ENCODE measurements around the gene PWWP2A.

The PWWP2A gene

GRCh38 chr5:160133071-160133917, 14.0 kb upstream of the PWWP2A start:
- DNase-seq = peak; percentile 56

GRCh38 chr5:160129841-160130240, 10.6 kb upstream of the PWWP2A start:
- no peak for DNase-seq

DNA sequence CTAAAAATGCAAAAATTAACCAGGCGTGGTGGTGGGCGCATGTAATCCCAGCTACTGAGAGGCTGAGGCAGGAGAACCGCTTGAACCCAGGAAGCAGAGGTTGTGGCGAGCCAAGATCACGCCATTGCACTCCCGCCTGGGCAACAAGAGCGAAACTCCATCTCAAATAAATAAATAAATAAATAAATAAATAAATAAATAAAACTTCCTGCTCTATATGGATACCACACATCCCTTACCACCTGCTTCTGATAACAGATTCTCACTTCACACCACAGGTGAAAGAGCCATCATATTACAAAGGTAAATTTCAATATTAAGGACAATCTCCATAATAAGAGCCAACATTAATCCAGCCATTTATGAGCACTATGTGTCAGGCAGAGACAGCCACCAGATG, 9.4 kb upstream of the PWWP2A start:
- no peak for DNase-seq

DNA sequence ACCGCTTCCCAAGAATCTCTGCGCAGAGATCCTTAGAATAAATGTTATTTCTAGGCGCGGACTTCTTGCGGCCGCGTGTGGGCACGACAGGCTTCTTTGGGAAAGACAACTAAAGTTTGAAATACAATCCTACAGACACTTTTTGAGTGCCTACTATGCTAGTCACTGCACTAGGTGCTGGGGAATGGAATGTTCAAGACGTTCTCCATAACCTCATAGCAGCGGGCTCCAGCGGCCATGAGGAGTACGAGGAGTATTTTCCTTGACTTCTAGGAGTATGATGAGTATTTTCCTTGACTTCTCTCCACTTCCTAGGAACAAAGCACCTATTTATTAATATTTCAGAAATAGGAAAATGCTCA, 636 bp upstream of the PWWP2A start:
- no peak for DNase-seq

GRCh38 chr5:160118349-160119141, 705 bp downstream of the PWWP2A start:
- DNase-seq = no peak

DNA sequence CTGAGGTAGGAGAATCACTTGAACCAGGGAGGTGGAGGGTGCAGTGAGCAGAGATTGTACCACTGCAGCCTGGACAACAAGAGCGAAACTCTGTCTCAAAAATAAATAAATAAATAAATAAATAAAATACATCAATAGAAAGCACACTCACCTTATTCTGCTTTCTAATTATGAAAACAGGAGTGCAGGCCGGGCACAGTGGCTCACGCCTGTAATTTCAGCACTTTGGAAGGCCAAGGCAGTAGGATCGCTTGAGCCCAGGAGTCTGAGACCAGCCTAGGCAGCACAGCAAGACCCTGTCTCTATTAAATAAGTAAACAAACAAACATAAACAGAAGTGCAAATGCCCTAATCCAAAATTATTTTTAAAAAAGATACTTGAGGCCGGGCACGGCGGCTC, 2.3 kb downstream of the PWWP2A start:
- no peak for DNase-seq

DNA sequence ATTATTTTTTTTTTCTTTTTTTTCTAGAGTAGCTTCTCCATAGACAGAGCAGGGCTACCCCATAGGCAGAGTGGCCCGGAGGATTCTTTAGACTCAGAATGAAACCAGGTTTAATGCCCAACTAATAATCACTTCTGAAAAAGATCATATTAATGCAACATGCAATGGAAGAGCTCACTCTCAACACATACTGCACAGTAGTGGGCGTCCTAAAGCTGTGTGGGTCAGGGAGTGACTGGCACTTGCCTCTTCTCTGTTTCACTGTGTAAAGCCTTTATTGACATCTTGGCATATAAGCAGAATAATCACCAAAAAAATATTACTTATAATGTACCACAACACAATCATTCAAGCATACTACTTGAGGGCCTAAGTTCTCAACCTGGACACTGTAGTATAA, 11.1 kb downstream of the PWWP2A start:
- DNase-seq = no peak

GRCh38 chr5:160105686-160106360, 13.4 kb downstream of the PWWP2A start:
- no peak for DNase-seq

GRCh38 chr5:160097991-160098390, 21.3 kb downstream of the PWWP2A start:
- peak; percentile 21 for DNase-seq

DNA sequence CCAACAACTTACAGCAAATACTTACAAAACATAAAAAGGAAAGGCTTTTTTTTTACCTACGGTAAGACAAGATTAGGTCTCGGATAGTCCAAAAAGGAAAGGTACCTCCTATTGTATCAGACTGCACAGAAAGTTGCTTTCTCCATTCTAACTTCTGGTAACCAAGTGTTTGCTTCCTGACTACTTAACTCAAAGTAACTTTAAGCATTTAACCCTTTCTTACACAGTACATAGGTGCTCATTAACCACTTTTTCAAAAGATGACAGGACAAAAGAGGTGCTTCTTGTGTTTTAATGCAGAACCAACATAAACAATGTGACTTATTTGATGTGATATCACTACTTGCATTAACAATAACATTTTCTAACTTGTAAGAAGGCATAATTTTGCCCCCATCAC, 23.1 kb downstream of the PWWP2A start:
- no peak for DNase-seq

DNA sequence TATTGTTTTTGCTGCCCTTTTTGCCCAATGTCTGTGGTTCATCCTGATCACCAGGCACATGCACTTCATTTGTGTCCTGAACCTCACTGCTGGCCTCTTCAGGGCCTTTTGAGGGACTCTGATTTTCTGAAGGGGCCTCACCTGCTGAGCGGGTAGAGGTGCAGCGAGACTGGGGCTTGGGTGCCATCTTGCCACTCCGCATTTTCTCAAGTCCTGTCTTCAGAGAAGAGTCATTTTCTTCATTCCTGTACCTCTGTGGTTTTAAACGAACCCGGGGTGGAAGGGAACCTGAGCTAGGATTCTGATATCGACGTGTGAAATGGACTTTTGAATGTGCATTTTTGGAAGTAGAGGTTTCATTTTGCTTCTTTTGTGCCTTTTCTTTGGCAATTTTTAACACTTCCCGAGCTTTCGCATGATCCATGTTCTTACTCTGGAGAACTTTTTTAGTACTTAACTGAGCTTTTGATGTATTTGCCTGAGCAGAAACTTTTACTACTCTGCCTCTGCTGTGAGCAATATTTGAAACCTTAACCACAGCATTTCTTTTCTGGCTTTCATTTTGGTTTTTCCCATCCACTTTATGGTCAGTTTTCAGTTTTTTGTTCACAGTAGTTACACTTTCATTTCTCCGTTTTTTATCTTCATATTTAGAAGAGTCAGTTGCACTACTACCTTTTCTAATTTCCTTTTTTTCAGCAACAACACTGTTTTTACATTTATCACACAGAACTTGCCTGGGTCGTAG, 26.1 kb downstream of the PWWP2A start:
- DNase-seq = no peak

GRCh38 chr5:160092514-160092913, 26.7 kb downstream of the PWWP2A start:
- no peak for DNase-seq

DNA sequence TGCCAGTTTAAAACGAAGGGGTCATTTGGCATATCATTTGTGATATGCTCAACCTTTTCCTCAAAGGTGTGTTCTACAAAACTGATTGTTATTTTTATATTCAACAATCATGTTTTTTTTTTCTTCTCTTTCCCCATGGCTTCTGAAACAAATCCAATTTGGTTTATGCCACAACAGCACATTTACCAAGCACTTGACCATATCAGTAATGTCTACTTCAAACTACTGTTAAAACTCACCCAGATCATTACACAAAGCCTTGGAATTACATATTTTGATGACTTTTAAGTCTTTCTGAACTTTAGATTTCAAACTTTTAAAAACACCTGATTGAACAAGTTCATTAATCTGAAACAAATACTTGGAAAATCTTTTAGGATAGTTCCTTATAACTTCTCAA, 29.2 kb downstream of the PWWP2A start:
- DNase-seq = no peak

GRCh38 chr5:160089531-160089930, 29.7 kb downstream of the PWWP2A start:
- DNase-seq = no peak

DNA sequence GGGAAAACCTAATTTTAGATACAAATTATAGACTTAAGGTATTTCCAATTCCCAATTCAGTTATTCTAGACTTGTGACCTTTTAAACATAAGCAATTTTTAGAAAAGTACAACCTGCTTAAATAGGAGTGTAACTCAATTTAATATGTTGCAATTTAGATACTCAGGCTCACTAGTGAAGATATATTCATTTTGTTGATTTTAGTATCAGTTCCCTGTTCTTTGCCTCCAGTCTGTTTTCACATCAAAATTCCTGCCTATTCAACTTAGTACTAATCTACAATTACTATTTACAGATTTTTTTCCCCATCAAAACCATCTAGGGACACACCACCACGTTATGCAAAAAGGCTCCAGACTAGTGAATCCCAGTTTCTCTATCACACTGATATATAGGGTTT, 30.4 kb downstream of the PWWP2A start:
- DNase-seq = no peak

- no peak for DNase-seq
These were observed 32.1 kb downstream of the PWWP2A start for GRCh38 chr5:160087199-160087598.

- no peak for DNase-seq
These were observed 35.1 kb downstream of the PWWP2A start for GRCh38 chr5:160084144-160084543.

DNA sequence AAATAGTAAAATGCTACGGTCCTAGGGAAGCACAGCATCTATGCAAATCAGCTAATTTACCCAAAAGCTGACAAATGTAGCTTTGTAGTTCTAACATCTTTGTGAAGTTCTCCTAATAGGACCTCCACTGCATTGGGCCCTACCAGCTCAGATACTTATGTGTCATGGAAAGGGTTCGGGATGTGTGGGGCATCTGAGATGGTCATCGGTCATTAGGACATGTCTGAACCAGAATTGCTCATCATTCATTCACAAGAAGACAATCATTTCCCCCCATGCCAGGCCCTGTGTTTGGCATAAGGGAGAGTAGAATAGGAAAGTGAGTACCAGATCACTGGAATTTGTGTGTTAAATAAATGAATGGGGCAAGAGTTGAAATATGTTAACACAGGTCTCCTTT, 35.7 kb downstream of the PWWP2A start:
- peak; percentile 62 for DNase-seq

DNA sequence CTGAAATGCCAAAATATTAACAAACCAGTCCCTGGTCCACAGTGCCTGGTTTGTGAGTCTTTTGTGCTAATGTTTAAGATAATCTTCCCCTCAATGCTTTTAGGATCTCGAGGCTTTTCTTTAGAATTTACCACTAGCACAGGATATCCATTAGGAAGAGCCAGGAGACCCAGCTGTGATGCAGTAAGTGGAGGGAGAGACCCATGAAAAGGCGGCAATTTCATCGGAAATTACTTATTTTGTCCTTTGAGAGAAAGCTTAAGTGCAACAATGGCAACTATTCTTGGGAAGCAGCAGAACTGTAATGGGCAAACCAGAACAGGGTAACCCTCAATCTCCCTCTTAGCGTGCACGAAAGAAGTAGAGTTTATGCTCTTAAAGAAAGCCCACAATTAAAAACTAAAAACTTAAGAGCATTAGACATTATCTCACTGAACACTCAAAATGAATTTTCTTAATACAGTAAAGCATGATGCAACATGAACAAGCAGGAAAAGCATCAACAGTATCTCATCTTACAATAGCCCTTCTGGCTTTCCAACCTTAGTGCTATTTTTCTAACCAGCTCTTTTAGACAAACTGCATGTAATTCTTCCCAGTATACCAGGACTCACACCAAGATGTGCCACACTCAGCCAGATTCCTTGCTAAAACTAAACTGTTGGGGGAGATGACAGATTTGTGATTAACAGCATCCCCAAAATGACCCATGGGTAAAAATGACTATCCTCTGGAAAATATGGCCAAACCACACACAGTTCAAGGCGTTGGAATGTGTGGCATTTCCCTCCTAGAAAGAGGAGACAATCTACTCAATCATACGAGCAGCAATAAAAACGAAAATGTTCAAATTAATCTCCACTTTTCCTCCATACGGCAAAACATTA, 36.4 kb downstream of the PWWP2A start:
- DNase-seq = peak; percentile 96

GRCh38 chr5:160081495-160081894, 37.8 kb downstream of the PWWP2A start:
- DNase-seq = no peak

GRCh38 chr5:160079753-160080152, 39.5 kb downstream of the PWWP2A start:
- DNase-seq = no peak

DNA sequence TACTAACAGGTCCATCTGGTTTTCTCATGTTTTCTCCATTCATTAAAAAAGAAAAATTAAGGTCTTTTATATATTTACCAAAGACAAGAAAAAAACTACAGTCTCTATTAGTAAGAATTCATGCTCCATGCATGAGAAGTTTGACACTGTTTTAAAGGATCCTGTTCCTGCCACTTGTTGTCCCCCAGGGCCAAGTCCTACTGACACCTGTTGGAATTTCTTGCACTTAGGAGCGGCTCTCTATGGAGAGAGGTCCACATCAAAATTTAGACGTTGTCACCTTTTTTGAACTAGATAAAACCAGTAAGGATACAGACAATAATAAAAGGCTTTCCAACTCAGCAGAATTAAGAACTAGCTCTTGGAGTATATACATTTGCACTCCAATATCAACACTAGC, 42.3 kb downstream of the PWWP2A start:
- DNase-seq = no peak

Data from fibroblast of skin of right biceps (primary cell).